ENCODE results near the gene HOXD12.

HOXD12 gene

GRCh38 chr2:176122683-176123410 is 23.3 kb downstream of the HOXD12 start, which contains the start of gene HOXD9:
Gene HOXD9, plus strand, starts transcription at chr2:176122719. Its CDS starts 50 bp downstream, at chr2:176122769.
- no peak for DNase-seq

DNA sequence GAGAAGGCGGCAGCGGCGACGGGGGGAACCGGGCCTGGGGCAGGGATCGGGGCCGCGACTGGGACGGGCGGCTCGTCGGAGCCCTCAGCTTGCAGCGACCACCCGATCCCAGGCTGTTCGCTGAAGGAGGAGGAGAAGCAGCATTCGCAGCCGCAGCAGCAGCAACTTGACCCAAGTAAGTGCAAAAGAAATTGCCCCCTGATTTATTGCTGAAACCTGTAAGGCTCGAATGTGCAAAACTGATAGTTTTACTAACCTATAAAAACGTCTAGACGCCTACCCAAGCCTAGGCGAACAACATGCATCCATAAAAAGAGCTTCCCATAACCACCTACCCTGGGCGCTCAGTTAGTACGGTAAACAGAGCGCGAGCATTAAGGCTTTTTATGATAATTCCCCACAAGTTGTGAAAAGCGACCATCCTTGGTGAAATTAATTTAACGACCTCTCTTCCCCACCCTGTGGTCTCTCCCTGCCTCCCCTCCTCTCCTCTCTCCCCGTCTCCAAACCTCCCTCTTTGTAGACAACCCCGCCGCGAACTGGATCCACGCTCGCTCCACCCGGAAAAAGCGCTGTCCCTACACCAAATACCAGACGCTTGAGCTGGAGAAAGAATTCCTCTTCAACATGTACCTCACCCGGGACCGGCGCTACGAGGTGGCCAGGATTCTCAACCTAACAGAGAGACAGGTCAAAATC is 24.0 kb downstream of the HOXD12 start:
- no peak for DNase-seq

GRCh38 chr2:176124110-176124946 is 24.7 kb downstream of the HOXD12 start:
- no peak for DNase-seq

- DNase-seq: no peak
Observed at GRCh38 chr2:176124947-176125771, 25.6 kb downstream of the HOXD12 start.

DNA sequence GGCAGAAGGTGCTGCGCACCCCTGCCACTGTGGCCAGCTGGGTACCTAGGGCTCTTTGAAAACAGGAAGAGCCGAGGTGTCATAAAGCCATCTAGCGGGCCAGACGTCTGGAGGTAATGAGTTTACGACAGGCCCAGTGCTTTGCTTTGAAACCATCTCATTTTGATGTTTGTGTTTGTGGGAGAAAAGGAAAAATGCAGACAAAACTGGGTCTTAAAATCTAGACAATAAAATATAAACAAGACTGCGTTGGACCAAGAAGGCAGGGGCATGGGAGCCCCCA is 26.1 kb downstream of the HOXD12 start:
- no peak for DNase-seq

- DNase-seq: peak; percentile 21 to 32
Observed at GRCh38 chr2:176126929-176127773, 27.6 kb downstream of the HOXD12 start.

DNA sequence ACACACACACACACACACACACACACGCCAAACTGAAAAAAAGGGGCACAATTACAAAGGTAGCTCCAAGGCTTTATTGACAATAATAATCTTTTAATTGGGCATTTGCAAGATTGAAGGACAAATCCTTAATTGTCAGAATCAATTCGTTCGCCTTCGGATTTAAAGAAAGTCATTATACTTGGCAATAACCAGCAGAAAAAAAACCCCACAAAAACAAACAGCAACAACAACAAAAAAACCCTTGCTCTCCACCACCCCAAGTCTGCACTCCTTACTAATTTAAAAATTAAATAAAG is 28.1 kb downstream of the HOXD12 start:
- no peak for DNase-seq

- no peak for DNase-seq
Observed at GRCh38 chr2:176128172-176128981, 28.8 kb downstream of the HOXD12 start.

- no peak for DNase-seq
Observed at GRCh38 chr2:176128982-176129796, 29.6 kb downstream of the HOXD12 start, which contains the start of gene HOXD8. Gene HOXD8, plus strand, starts transcription at chr2:176129705. Its CDS starts 662 bp downstream, at chr2:176130367.

- DNase-seq: no peak
Observed at GRCh38 chr2:176129813-176130146, 30.2 kb downstream of the HOXD12 start.

DNA sequence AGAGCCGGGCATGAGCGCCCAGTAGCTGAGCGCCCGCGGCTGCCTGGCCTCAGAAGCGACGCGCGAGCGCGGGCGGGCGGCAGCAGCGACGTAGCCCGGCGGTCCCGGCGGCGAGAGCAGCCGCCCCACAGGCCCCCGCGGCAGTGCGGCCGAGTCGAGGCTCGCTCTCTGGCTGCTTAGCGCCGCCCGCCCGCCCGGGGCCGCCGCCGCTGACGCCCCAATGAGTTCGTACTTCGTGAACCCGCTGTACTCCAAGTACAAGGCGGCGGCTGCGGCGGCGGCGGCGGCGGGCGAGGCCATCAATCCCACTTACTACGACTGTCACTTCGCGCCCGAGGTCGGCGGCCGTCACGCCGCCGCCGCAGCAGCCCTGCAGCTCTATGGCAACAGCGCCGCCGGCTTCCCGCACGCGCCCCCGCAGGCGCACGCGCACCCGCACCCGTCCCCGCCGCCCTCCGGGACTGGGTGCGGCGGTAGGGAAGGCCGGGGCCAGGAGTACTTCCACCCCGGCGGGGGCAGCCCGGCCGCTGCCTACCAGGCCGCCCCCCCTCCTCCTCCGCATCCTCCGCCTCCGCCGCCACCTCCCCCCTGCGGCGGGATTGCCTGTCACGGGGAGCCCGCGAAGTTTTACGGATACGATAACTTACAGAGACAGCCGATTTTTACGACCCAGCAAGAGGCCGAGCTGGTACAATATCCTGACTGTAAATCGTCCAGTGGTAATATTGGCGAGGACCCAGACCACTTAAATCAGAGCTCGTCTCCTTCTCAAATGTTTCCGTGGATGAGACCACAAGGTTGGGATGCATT is 30.8 kb downstream of the HOXD12 start:
- no peak for DNase-seq

DNA sequence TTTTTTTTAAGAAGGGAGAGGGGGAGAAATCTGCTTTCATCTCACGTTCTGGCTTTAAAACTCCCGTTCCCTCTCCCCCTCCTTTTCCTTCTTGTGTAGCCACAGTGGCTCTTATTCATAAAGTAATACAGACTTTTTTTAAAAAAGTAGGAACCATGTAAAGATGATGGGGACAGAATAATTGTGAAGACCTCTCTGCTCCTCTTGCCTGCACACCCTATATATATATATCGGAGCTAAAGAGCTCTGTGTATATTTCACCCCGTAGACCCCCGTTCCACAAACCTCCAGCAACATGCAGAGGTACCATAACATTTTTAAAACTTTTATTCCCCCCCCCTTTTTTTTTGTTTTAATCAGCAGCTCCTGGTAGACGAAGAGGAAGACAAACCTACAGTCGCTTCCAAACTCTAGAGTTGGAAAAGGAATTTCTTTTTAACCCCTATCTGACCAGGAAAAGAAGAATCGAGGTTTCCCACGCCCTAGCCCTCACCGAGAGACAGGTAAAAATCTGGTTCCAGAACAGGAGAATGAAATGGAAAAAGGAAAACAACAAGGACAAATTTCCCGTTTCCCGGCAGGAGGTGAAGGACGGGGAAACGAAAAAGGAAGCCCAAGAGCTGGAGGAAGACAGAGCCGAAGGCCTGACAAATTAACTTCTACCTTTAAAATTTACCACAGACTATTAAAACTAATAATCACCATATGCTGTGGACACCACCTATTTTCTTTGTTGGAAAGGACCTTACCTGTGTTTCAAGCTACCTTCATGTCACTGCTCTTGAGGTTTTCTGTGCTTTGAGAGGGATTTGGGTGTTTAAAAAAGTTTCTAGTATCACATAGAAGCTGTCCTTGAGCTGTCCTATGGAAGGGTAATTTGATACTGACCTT is 31.6 kb downstream of the HOXD12 start:
- peak in 1 of 2 donors; percentile 9 for DNase-seq

GRCh38 chr2:176131848-176132158 is 32.2 kb downstream of the HOXD12 start:
- no peak for DNase-seq

DNA sequence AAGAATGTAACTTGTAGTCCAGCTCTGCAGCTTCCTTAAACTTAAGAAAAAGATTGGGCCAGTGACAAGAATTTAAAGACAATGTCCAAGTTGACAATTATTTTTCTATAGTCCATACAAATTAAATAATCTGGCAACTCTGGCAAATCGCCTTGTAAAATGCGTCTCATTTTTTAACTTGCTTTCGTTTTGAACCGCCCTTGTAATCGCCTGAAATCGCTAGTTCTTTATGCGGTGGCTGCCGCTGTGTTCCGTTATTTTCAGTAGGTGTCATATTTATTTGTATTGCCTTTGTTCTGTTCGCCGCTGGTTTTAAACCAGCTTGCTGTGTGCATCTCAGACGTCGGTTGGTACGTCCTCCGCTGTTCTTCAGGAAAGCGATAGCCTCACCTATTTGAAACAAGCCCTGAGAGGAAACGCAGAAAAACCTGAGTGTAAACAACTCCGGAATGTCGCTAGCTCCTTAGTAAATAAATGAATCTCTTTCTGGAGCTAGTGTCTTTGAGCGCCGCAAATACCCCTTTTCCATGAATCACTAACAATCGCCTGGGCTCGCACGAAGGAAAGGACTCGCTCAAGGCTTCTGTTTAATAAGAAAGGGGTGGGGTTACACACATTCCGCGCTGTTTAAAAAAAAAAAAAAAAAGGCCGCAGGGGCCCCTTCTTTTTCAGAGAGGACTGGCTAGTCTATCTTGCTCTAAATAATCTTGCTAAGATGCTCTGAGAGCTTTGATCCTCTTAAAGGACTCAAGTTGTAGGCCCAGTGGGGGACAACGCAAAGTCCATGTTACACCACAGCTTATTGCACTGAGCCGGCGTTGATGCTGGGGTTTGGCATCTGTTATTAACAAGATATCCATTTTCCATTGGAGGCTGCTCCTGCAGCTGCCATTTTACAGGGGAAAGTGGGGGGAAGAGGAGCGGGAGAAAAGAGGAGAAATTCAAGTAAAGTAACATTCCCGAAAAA is 32.9 kb downstream of the HOXD12 start:
- no peak for DNase-seq

DNA sequence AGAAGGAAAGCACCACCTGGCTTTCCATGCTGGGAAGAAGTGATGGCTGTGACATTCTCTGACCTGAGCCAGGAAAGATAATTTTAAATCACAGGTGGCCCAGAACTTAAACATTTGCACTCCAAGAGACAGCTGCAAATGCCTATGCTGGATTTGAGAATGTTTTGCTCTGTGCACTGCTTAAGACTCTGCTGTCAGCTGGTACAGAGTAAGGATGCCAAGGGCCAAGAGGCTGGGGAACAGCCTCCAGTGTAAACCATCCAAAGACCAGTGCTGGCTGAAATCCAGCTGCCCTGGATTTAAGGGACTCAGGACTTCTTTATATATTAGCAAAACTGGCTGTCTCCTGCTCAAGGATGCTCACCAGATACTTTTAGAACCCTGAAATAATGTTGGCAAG is 33.8 kb downstream of the HOXD12 start:
- DNase-seq: no peak

DNA sequence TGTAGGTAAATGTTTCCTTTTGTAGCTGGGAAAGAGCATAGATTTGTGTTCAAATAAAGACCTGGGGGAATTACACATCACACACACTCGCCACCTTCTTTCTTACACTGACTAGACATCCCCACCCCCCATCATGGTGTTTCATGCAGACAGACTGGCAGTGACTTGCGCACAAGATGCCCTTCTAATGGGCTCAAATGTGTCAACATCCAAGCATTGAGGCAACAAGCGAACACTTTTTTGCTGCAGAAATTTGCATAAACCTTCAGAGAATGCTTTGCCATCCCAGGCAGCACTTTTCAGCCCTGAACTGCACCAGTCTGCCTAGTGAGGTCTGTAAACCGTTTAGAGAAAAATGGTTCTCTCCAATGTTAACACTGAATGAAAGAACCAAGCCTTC is 34.4 kb downstream of the HOXD12 start:
- DNase-seq: no peak

DNA sequence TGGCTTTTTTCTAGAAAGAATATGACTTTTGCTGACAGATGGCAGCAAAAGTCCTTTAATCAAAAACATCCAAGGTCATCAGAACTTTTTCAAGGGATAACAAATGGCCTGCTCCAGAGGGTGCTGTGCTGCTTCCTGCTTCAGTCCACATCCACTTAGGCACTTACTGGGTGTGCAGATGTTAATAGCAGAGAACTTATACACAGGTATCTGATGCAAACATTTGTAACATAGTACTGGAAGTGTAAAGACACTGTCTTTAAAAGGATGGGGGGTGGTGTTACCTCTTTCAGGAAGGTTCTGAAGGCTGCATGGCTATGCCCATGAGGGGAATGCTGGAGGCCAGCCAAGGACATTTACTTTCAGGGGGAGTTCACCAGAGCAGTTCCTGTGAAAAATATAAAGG is 35.4 kb downstream of the HOXD12 start:
- no peak for DNase-seq

Data from bone marrow (tissue), 2 donors.